HepG2 (cell line): Measurements from ENCODE around the gene VWA5B1. TPM values are rescaled to one million over a fixed set of nuclear protein-coding genes. Genes with fewer than 3 reads are reported as not detected.

Experiments
- ATAC-seq: fragments of 200-7000 bp; cut with Tn5 transposase; 3 replicates; pipeline ENCODE4 v1.9.1; 2020; ENCODE audit warnings: mild to moderate bottlenecking, moderate library complexity
- BruUV-seq: library from RNA; stranded (reverse); fragments of 400-500 nt; replicated peaks from 2 replicates; lab custom pipeline; 2021; lab: Mats Ljungman, UMichigan
- CTCF ChIA-PET: fragments of 300-600 bp; formaldehyde crosslinking; extraction: SDS; loops from one replicate; lab custom pipeline; 2021; ENCODE audit warnings: low total read pairs, inconsistent platforms, low intra/inter-chr PET ratio; lab: Yijun Ruan, JAX
- POLR2A ChIA-PET: fragments of 350-600 bp; sonication (Branson Sonifier 250); formaldehyde crosslinking; loops from one replicate; lab custom pipeline; 2020; ENCODE audit warnings: antibody characterized with exemption, inconsistent platforms; lab: Yijun Ruan, JAX
- DNase-seq: peaks from one replicate; pipeline ENCODE4 v3.0.0-alpha.2; 2015; ENCODE audit warnings: low spot score
- FAIRE-seq: peaks from 3 replicates; lab custom pipeline; 2011; peaks lifted over from hg19 to GRCh38; lab: Jason Lieb, UNC
- H2AFZ ChIP-seq: one replicate; pipeline ENCODE4 v1.6.1; 2011; ENCODE audit warnings: low read length, inconsistent platforms
- H3K27ac ChIP-seq: fragments of 300-600 bp; 3 replicates; pipeline ENCODE4 v1.8.0; 2011; ENCODE audit warnings: mixed run types, mild to moderate bottlenecking, mixed read lengths, low read length, inconsistent platforms; ENCODE audit not compliant: insufficient read depth; ENCODE audit errors: extremely low read length
- H3K27me3 ChIP-seq, 2 experiments: fragments of 200-600 bp in 1 of 2; 2 replicates in 1 of 2; 3 replicates in 1 of 2; pipeline versions ENCODE4 v1.6.0 to v1.8.0; 2011; ENCODE audit warnings: low read length in 2 of 2, mild to moderate bottlenecking in 2 of 2, moderate library complexity in 2 of 2, inconsistent platforms in 1 of 2; ENCODE audit not compliant: insufficient read depth in 2 of 2, control insufficient read depth in 1 of 2
- H3K36me3 ChIP-seq, 2 experiments: fragments of 200-600 bp in 1 of 2; replicated peaks in 1 of 2; 2 replicates in 1 of 2; 3 replicates in 1 of 2; pipeline versions ENCODE4 v1.5.1 to v1.8.0; 2011; ENCODE audit warnings: low read length in 2 of 2, inconsistent platforms in 1 of 2; ENCODE audit not compliant: insufficient read depth in 2 of 2, control insufficient read depth in 1 of 2
- H3K4me1 ChIP-seq: 2 replicates; pipeline ENCODE4 v1.5.1; 2012; ENCODE audit warnings: low read length, inconsistent platforms; ENCODE audit not compliant: insufficient read depth
- H3K4me2 ChIP-seq: 2 replicates; pipeline ENCODE4 v1.6.0; 2011; ENCODE audit warnings: low read depth, low read length, inconsistent platforms
- H3K4me3 ChIP-seq, 3 experiments: fragments of 200-600 bp in 1 of 3; sonication (generic), shearing (Covaris generic) in 1 of 3; replicated peaks in 1 of 3; 2 replicates each; pipeline ENCODE4 v1.5.1; 2011 to 2016; ENCODE audit warnings: low read length in 3 of 3, inconsistent platforms in 2 of 3, low read depth in 2 of 3, mild to moderate bottlenecking in 2 of 3, control low read depth in 1 of 3, mixed read lengths in 1 of 3; ENCODE audit not compliant: insufficient read depth in 1 of 3
- H3K79me2 ChIP-seq: one replicate; pipeline ENCODE4 v1.6.1; 2011; ENCODE audit warnings: low read length, inconsistent platforms; ENCODE audit not compliant: insufficient read depth
- H3K9ac ChIP-seq: 2 replicates; pipeline ENCODE4 v1.6.0; 2011; ENCODE audit warnings: mild to moderate bottlenecking, low read depth, low read length, inconsistent platforms; ENCODE audit not compliant: insufficient read depth
- H3K9me3 ChIP-seq: 2 replicates; pipeline ENCODE4 v1.5.1; 2012; ENCODE audit warnings: mild to moderate bottlenecking, low read length
- H4K20me1 ChIP-seq: 2 replicates; pipeline ENCODE4 v1.6.0; 2011; ENCODE audit warnings: inconsistent platforms, mild to moderate bottlenecking, low read length, moderate library complexity; ENCODE audit not compliant: insufficient read depth
- SIX4 ChIP-seq: sonication (generic); formaldehyde crosslinking; IDR thresholded peaks from 2 replicates; pipeline ENCODE4 v1.4.0; 2020; ENCODE audit warnings: missing genetic modification reagents
- ZNF280B ChIP-seq: sonication (generic); formaldehyde crosslinking; IDR thresholded peaks from 2 replicates; pipeline ENCODE4 v1.5.0; 2020; ENCODE audit warnings: missing genetic modification reagents, mild to moderate bottlenecking, borderline replicate concordance
- ZNF772 ChIP-seq: sonication (generic); formaldehyde crosslinking; IDR thresholded peaks from 2 replicates; pipeline ENCODE4 v1.5.0; 2020; ENCODE audit warnings: mild to moderate bottlenecking, missing genetic modification reagents
- WGBS: methylation state at CpG from one replicate; pipeline ENCODE4 v1.1.6; 2017; ENCODE audit warnings: low lambda C conversion rate; 5-methylcytosine and 5-hydroxymethylcytosine counted together
- in situ Hi-C: cut with HindIII; loops from 2 replicates; pipeline ENCODE4 v1.10.0; 2017; ENCODE audit warnings: low pct_unique_long_range_greater_than_20kb; ENCODE audit not compliant: extremely low pct_ligation_motif_present
- intact Hi-C: fragments of 100-400 bp; cut with micrococcal nuclease; formaldehyde crosslinking; loops from one replicate; pipeline ENCODE4 v1.10.0; 2022; ENCODE audit not compliant: unreplicated experiment
- polyA plus RNA-seq, 8 experiments: library from polyadenylated mRNA; depleted of rRNA in 3 of 8; stranded (reverse) in 7 of 8; unstranded in 1 of 8; fragments of >200 nt; fragmentation: Illumina TruSeq in 4 of 8; extraction: Trizol in 4 of 8; gene quantifications; 2 replicates each; pipeline versions ENCODE4 v1.2.1 to v1.2.3, GENCODE V29; 2011 to 2016; ENCODE audit warnings: low read depth in 4 of 8, missing spikeins in 1 of 8, mixed read lengths in 1 of 8; ENCODE audit not compliant: insufficient read depth in 1 of 8
- total RNA-seq, 5 experiments: library from RNA; depleted of rRNA; stranded (reverse); fragments of >200 nt; fragmentation: Illumina TruSeq; extraction: Trizol; gene quantifications; 2 replicates each; pipeline ENCODE4 v1.2.3, GENCODE V29; 2016; ENCODE audit warnings: low read depth in 1 of 5
- TF ChIP-seq, protein P1 (sequence below): sonication (generic); formaldehyde crosslinking; IDR thresholded peaks from 2 replicates; pipeline ENCODE4 v1.5.0; 2020; ENCODE audit warnings: mild to moderate bottlenecking, missing genetic modification reagents
- TF ChIP-seq, protein P2 (sequence below): sonication (generic); IDR thresholded peaks from 2 replicates; pipeline ENCODE4 v1.6.1; 2016; ENCODE audit warnings: low read depth, borderline replicate concordance

The VWA5B1 gene
- total and polyA plus RNA-seq, 2 of the 13 experiments (the other 11 are each of a cell fraction or from before 2014, with no cell fraction given): not detected

DNA sequence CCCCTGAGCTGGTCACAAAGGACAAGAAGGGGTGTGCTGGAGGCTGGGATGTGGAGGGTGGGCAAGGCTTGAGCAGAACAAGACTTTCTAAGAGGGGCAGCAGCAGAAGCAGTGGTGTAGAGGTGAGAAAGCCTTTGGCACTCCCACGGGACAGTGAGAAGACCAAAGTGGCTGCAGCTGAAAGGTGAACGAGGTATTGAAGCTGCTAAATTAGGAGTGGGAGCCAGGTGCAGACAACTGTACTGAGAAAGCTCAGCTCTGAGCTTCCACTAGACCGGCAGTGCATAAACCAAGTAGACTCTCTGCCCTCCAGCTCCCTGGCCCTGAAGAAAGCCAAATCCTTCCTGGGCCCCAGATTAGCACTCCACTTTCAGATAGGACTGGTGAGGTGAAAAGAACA lies 93.0 kb downstream of the VWA5B1 start:
- FAIRE-seq: no peak
- ChIA-PET CTCF (no interaction called here), POLR2A (no interaction called here)
- Histone ChIP-seq H3K36me3 (no peaks in the 10 kb centered on the region), H3K27ac (no peak overlapping the region), H3K4me1 (no peaks in the 10 kb centered on the region), H2AFZ (no peak overlapping the region), H4K20me1 (no peaks in the 10 kb centered on the region), H3K27me3 (peaks cover 0 to 26% of the 10 kb centered on the region in 2 experiments; a peak in 2 of 5 replicates), H3K4me2 (no peak overlapping the region), H3K9me3 (no peaks in the 10 kb centered on the region), H3K9ac (no peak overlapping the region), H3K79me2 (no peaks in the 10 kb centered on the region), H3K4me3 (no peak overlapping the region)
- intact Hi-C loops (no loop called here), in situ Hi-C loops (no loop called here)
- 0% methylated on average over 3 of the region's 3 CpGs for WGBS
- TF ChIP-seq, protein P1, sequence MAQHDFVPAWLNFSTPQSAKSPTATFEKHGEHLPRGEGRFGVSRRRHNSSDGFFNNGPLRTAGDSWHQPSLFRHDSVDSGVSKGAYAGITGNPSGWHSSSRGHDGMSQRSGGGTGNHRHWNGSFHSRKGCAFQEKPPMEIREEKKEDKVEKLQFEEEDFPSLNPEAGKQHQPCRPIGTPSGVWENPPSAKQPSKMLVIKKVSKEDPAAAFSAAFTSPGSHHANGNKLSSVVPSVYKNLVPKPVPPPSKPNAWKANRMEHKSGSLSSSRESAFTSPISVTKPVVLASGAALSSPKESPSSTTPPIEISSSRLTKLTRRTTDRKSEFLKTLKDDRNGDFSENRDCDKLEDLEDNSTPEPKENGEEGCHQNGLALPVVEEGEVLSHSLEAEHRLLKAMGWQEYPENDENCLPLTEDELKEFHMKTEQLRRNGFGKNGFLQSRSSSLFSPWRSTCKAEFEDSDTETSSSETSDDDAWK (CRISPR knock-in tag): no peak
- TF ChIP-seq ZNF280B (CRISPR knock-in tag): no peak
- TF ChIP-seq, protein P2, sequence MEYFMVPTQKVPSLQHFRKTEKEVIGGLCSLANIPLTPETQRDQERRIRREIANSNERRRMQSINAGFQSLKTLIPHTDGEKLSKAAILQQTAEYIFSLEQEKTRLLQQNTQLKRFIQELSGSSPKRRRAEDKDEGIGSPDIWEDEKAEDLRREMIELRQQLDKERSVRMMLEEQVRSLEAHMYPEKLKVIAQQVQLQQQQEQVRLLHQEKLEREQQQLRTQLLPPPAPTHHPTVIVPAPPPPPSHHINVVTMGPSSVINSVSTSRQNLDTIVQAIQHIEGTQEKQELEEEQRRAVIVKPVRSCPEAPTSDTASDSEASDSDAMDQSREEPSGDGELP: no peak
- TF ChIP-seq SIX4 (CRISPR knock-in tag): no peak
- no peak for TF ChIP-seq ZNF772 (CRISPR knock-in tag)
- no peak for ATAC-seq
- BruUV-seq: no TSS peak
- DNase-seq: no peak
